Fibroblast of pulmonary artery (primary cell): Measurements from ENCODE around the gene JAML.

Experiments used
- DNase-seq: peaks from one replicate; pipeline ENCODE4 v3.0.0-alpha.2; 2010; ENCODE audit warnings: low read depth
- H3K4me3 ChIP-seq: replicated peaks from 2 replicates; pipeline ENCODE4 v1.5.1; 2011; ENCODE audit warnings: low read depth, mild to moderate bottlenecking, control low read depth, low read length, moderate library complexity
- CTCF ChIP-seq: IDR thresholded peaks from 2 replicates; pipeline ENCODE4 v1.5.1; 2011; ENCODE audit warnings: mild to moderate bottlenecking, control low read depth, low read length, inconsistent platforms; ENCODE audit errors: missing control alignments

Gene JAML

GRCh38 chr11:118169300-118170140, 55.3 kb downstream of the JAML start:
- TF ChIP-seq CTCF, result no peak
- no peak for DNase-seq

GRCh38 chr11:118168751-118169150, 56.1 kb downstream of the JAML start:
- TF ChIP-seq CTCF, result no peak
- no peak for DNase-seq
- no peak overlapping the region for H3K4me3 ChIP-seq

More at GRCh38 chr11:118169300-118170140, 55.3 kb downstream of the JAML start:
- H3K4me3 ChIP-seq, result no peak overlapping the region

GRCh38 chr11:118168316-118168715, 56.5 kb downstream of the JAML start:
- no peak for TF ChIP-seq CTCF
- no peak for DNase-seq
- H3K4me3 ChIP-seq, result no peak overlapping the region

- no peak for TF ChIP-seq CTCF
- DNase-seq, result no peak
- H3K4me3 ChIP-seq, result no peak overlapping the region
Observed at GRCh38 chr11:118167906-118168305, 56.9 kb downstream of the JAML start.

GRCh38 chr11:118167253-118167652, 57.6 kb downstream of the JAML start:
- TF ChIP-seq CTCF, result no peak
- DNase-seq, result no peak
- H3K4me3 ChIP-seq, result no peak overlapping the region

GRCh38 chr11:118166641-118167040, 58.2 kb downstream of the JAML start:
- DNase-seq, result no peak
- no peak overlapping the region for H3K4me3 ChIP-seq
- TF ChIP-seq CTCF, result no peak

- DNase-seq, result no peak
- no peak overlapping the region for H3K4me3 ChIP-seq
- no peak for TF ChIP-seq CTCF
Observed at GRCh38 chr11:118164885-118165284, 59.9 kb downstream of the JAML start.
